Mammary epithelial cell (primary cell): Measurements from ENCODE around the gene CDKN2B-AS1.

Experiments used
- CTCF ChIP-seq, 2 donors: IDR thresholded peaks in 1 of 2; conservative IDR thresholded peaks in 1 of 2; 2 replicates each; pipeline ENCODE4 v1.5.1; 2011 to 2012; ENCODE audit warnings: inconsistent platforms in 2 of 2, low read length in 2 of 2, mild to moderate bottlenecking in 2 of 2, control low read depth in 1 of 2, low read depth in 1 of 2; ENCODE audit not compliant: insufficient read depth in 1 of 2; ENCODE audit errors: extremely low read depth in 1 of 2
- EZH2 ChIP-seq: IDR thresholded peaks from 2 replicates; pipeline ENCODE4 v1.6.1; 2012; ENCODE audit warnings: low read length, inconsistent platforms, borderline replicate concordance

GRCh38 chr9:21967169-21967568 lies 27.4 kb upstream of the CDKN2B-AS1 start:
- TF ChIP-seq CTCF (conservative IDR thresholded peaks at IDR 0.05 in 1 of 2, IDR thresholded peaks at IDR 0.05 in 1 of 2; ENCODE audit: extremely low read depth in 1 of 2, insufficient read depth in 1 of 2, low read depth in 1 of 2, low read length in 2 of 2): no peak
- TF ChIP-seq EZH2: no peak
